IMR-90 (cell line): ENCODE measurements around the gene GTPBP6. TPM values are rescaled to one million over a fixed set of nuclear protein-coding genes. Genes with fewer than 3 reads are reported as not detected.

Source experiments
- ATAC-seq: fragments of 200-7000 bp; cut with Tn5 transposase; 2 replicates; pipeline ENCODE4 v1.9.1; 2020; ENCODE audit warnings: low read depth, mild to moderate bottlenecking, moderate library complexity
- BruUV-seq: library from RNA; stranded (reverse); fragments of 400-500 nt; replicated peaks from 2 replicates; lab custom pipeline; 2021; lab: Mats Ljungman, UMichigan
- CTCF ChIA-PET: fragments of 300-600 bp; formaldehyde crosslinking; extraction: SDS; loops from one replicate; lab custom pipeline; 2021; ENCODE audit warnings: antibody characterized with exemption; lab: Yijun Ruan, JAX
- POLR2A ChIA-PET: fragments of 300-600 bp; sonication (Branson Sonifier 250); formaldehyde crosslinking; loops from one replicate; lab custom pipeline; 2022; ENCODE audit warnings: antibody characterized with exemption; ENCODE audit not compliant: unreplicated experiment; lab: Charles Lee
- DNase-seq: peaks from one replicate; pipeline ENCODE4 v3.0.0; 2013
- H2AFZ ChIP-seq: replicated peaks from 2 replicates; pipeline ENCODE3; 2013; ENCODE audit warnings: low read length, mild to moderate bottlenecking; ENCODE audit not compliant: poor library complexity
- H2AK5ac ChIP-seq: 2 replicates; pipeline ENCODE4 v1.6.1; 2013; ENCODE audit warnings: low read depth, low read length, inconsistent platforms
- H2AK9ac ChIP-seq: replicated peaks from 2 replicates; pipeline ENCODE3; 2013; ENCODE audit warnings: mild to moderate bottlenecking, low read depth, low read length, moderate library complexity; ENCODE audit not compliant: poor library complexity
- H2BK120ac ChIP-seq: 2 replicates; pipeline ENCODE4 v1.6.1; 2013; ENCODE audit warnings: low read depth, low read length, inconsistent platforms
- H2BK15ac ChIP-seq: 3 replicates; pipeline ENCODE4 v1.6.1; 2013; ENCODE audit warnings: low read depth, low read length, inconsistent platforms
- H2BK20ac ChIP-seq: 2 replicates; pipeline ENCODE4 v1.6.1; 2013; ENCODE audit warnings: low read depth, mild to moderate bottlenecking, inconsistent platforms, low read length, moderate library complexity
- H2BK5ac ChIP-seq: 2 replicates; pipeline ENCODE4 v1.6.1; 2013; ENCODE audit warnings: mild to moderate bottlenecking, low read depth, low read length, inconsistent platforms; ENCODE audit not compliant: poor library complexity, severe bottlenecking
- H3K14ac ChIP-seq: replicated peaks from 2 replicates; pipeline ENCODE4 v1.6.1; 2013; ENCODE audit warnings: low read depth, low read length, inconsistent platforms
- H3K18ac ChIP-seq: 2 replicates; pipeline ENCODE4 v1.6.1; 2013; ENCODE audit warnings: low read depth, low read length, control low read depth
- H3K23ac ChIP-seq: 2 replicates; pipeline ENCODE4 v1.6.1; 2013; ENCODE audit warnings: low read depth, low read length, inconsistent platforms
- H3K27ac ChIP-seq: 2 replicates; pipeline ENCODE4 v1.5.1; 2013; ENCODE audit warnings: mild to moderate bottlenecking, control low read depth, low read length; ENCODE audit not compliant: insufficient read depth
- H3K27me3 ChIP-seq: 2 replicates; pipeline ENCODE4 v1.6.1; 2013; ENCODE audit warnings: low read length; ENCODE audit not compliant: control insufficient read depth, insufficient read depth
- H3K36me3 ChIP-seq: 2 replicates; pipeline ENCODE4 v1.6.1; 2013; ENCODE audit warnings: low read length, mixed read lengths; ENCODE audit not compliant: control insufficient read depth, insufficient read depth
- H3K4ac ChIP-seq: 2 replicates; pipeline ENCODE4 v1.6.1; 2013; ENCODE audit warnings: low read depth, low read length, inconsistent platforms
- H3K4me1 ChIP-seq: 2 replicates; pipeline ENCODE4 v1.6.1; 2013; ENCODE audit warnings: low read length, mixed read lengths; ENCODE audit not compliant: control insufficient read depth, insufficient read depth
- H3K4me2 ChIP-seq: 2 replicates; pipeline ENCODE4 v1.6.1; 2013; ENCODE audit warnings: low read depth, mild to moderate bottlenecking, control low read depth, low read length, moderate library complexity
- H3K4me3 ChIP-seq: 2 replicates; pipeline ENCODE4 v1.5.1; 2013; ENCODE audit warnings: low read depth, mild to moderate bottlenecking, control low read depth, low read length, moderate library complexity; ENCODE audit not compliant: insufficient read depth
- H3K56ac ChIP-seq: 2 replicates; pipeline ENCODE4 v1.6.1; 2013; ENCODE audit warnings: low read length, inconsistent platforms; ENCODE audit not compliant: insufficient read depth; ENCODE audit errors: extremely low read depth
- H3K79me1 ChIP-seq, 2 experiments: 2 replicates each; pipeline ENCODE4 v1.6.1; 2013; ENCODE audit warnings: low read length in 2 of 2, inconsistent platforms in 1 of 2, low read depth in 1 of 2
- H3K9ac ChIP-seq: 2 replicates; pipeline ENCODE4 v1.6.1; 2013; ENCODE audit warnings: low read depth, low read length, control low read depth
- H3K9me1 ChIP-seq: 2 replicates; pipeline ENCODE4 v1.6.1; 2013; ENCODE audit warnings: low read length, inconsistent platforms; ENCODE audit not compliant: insufficient read depth
- H3K9me3 ChIP-seq: 2 replicates; pipeline ENCODE4 v1.6.1; 2013; ENCODE audit warnings: low read length; ENCODE audit not compliant: control insufficient read depth, insufficient read depth
- H4K20me1 ChIP-seq: 2 replicates; pipeline ENCODE4 v1.6.1; 2013; ENCODE audit warnings: low read length, inconsistent platforms; ENCODE audit not compliant: insufficient read depth
- H4K5ac ChIP-seq: 2 replicates; pipeline ENCODE4 v1.6.1; 2013; ENCODE audit warnings: mild to moderate bottlenecking, low read depth, low read length, control low read depth
- H4K8ac ChIP-seq, 2 experiments: 2 replicates each; pipeline ENCODE4 v1.6.1; 2013; ENCODE audit warnings: low read depth in 2 of 2, low read length in 2 of 2, control low read depth in 1 of 2, inconsistent platforms in 1 of 2
- H4K91ac ChIP-seq: 2 replicates; pipeline ENCODE4 v1.6.1; 2013; ENCODE audit warnings: low read depth, low read length, inconsistent platforms; ENCODE audit not compliant: insufficient read depth
- BHLHE40 ChIP-seq: fragments of 150-350 bp; IDR thresholded peaks from 2 replicates; pipeline ENCODE4 v1.6.1; 2016; ENCODE audit warnings: mild to moderate bottlenecking, low read depth, low read length
- CEBPB ChIP-seq: IDR thresholded peaks from 2 replicates; pipeline ENCODE4 v1.6.1; 2012; ENCODE audit warnings: low read depth, low read length, improper control_type of control experiment
- ELK1 ChIP-seq: fragments of 150-350 bp; IDR thresholded peaks from 2 replicates; pipeline ENCODE4 v1.6.1; 2016; ENCODE audit warnings: low read depth, mild to moderate bottlenecking, low read length, moderate library complexity, borderline replicate concordance
- FOS ChIP-seq: fragments of 150-350 bp; IDR thresholded peaks from 2 replicates; pipeline ENCODE4 v1.6.1; 2016; ENCODE audit warnings: low read depth, low read length
- MAZ ChIP-seq: IDR thresholded peaks from 2 replicates; pipeline ENCODE4 v1.6.1; 2012; ENCODE audit warnings: low read depth, mild to moderate bottlenecking, low read length, improper control_type of control experiment, moderate library complexity, borderline replicate concordance
- MXI1 ChIP-seq: IDR thresholded peaks from 2 replicates; pipeline ENCODE4 v1.6.1; 2012; ENCODE audit warnings: low read depth, mild to moderate bottlenecking, low read length, moderate library complexity, borderline replicate concordance
- RFX5 ChIP-seq: IDR thresholded peaks from 2 replicates; pipeline ENCODE4 v1.8.0; 2012; ENCODE audit warnings: low read depth, mild to moderate bottlenecking, low read length, moderate library complexity
- WGBS, 2 experiments: methylation state at CpG; one replicate each; pipeline versions ENCODE4 v1.1.5 to v1.1.7; 2013; ENCODE audit warnings: missing lambda C conversion rate in 2 of 2; ENCODE audit not compliant: insufficient read length in 1 of 2; ENCODE audit errors: extremely low coverage in 2 of 2; 5-methylcytosine and 5-hydroxymethylcytosine counted together
- dilution Hi-C: fragments of 300-500 bp; cut with HindIII; formaldehyde crosslinking; loops from one replicate; pipeline ENCODE4 v1.14.3; 2018; ENCODE audit warnings: low sequenced_read_pairs; ENCODE audit not compliant: unreplicated experiment
- in situ Hi-C: fragments of 300-500 bp; cut with MboI; formaldehyde crosslinking; loops from 3 replicates; pipeline ENCODE4 v1.14.3; 2019; ENCODE audit warnings: low sequenced_read_pairs, inconsistent platforms, mixed read lengths
- intact Hi-C: fragments of 100-400 bp; cut with micrococcal nuclease; formaldehyde crosslinking; loops from 2 replicates; pipeline ENCODE4 v1.10.0; 2022
- polyA plus RNA-seq, 3 experiments: library from polyadenylated mRNA; depleted of rRNA; stranded (reverse); fragments of >200 nt; gene quantifications; 2 replicates each; pipeline ENCODE4 v1.2.3, GENCODE V29; 2012; ENCODE audit warnings: low replicate concordance in 1 of 3
- total RNA-seq: library from RNA; depleted of rRNA; stranded (reverse); fragments of >200 nt; gene quantifications from 2 replicates; pipeline ENCODE4 v1.2.3, GENCODE V29; 2012
- TF ChIP-seq, protein P1 (sequence below): conservative IDR thresholded peaks from 2 replicates; pipeline ENCODE4 v1.5.1; 2012; ENCODE audit warnings: mild to moderate bottlenecking, low read depth, low read length, improper control_type of control experiment
- TF ChIP-seq, protein P2 (sequence below): fragments of 150-350 bp; IDR thresholded peaks from 2 replicates; pipeline ENCODE4 v1.6.1; 2017; ENCODE audit warnings: mild to moderate bottlenecking, antibody characterized with exemption, low read length, low read depth

Gene GTPBP6
- total and polyA plus RNA-seq, 2 of the 4 experiments (the other 2 are of a cell fraction) = 24.0 to 31.6 TPM

DNA sequence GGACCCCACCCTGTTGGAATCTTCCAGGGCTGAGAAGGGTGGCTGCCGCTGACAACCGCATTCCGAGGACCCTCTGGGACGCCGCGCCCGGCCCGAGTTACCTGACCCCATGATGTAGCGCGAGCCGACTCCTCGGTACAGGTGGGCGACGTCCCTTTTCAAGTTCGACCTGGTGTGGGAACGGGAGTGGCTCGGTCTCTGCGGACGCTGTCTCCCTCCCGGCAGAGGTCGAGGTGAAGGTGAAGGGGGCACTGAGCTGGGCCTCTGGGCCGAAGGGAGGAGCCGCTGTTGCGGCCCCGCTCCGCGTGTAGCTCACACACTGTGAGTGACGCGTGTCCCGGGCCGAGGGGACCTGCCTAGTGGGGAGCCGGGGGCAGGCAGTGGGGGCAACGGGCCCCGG, 4.5 kb downstream of the GTPBP6 start:
- no peak overlapping the region for H2AFZ ChIP-seq
- no peak overlapping the region for H4K5ac ChIP-seq
- H3K9ac ChIP-seq = no peak overlapping the region
- in situ Hi-C loops = no loop called here
- H3K27me3 ChIP-seq = no peaks in the 10 kb centered on the region
- no peak overlapping the region for H3K4me3 ChIP-seq
- no peak overlapping the region for H3K4ac ChIP-seq
- ATAC-seq (no peak), DNase-seq (no peak)
- POLR2A ChIA-PET = no interaction called here
- H2BK15ac ChIP-seq = no peak overlapping the region
- no peak for TF ChIP-seq CEBPB
- TF ChIP-seq FOS = no peak
- TF ChIP-seq ELK1 = no peak
- TF ChIP-seq BHLHE40 = no peak
- no peak for TF ChIP-seq RFX5
- no peak for TF ChIP-seq MXI1
- TF ChIP-seq, protein P1, sequence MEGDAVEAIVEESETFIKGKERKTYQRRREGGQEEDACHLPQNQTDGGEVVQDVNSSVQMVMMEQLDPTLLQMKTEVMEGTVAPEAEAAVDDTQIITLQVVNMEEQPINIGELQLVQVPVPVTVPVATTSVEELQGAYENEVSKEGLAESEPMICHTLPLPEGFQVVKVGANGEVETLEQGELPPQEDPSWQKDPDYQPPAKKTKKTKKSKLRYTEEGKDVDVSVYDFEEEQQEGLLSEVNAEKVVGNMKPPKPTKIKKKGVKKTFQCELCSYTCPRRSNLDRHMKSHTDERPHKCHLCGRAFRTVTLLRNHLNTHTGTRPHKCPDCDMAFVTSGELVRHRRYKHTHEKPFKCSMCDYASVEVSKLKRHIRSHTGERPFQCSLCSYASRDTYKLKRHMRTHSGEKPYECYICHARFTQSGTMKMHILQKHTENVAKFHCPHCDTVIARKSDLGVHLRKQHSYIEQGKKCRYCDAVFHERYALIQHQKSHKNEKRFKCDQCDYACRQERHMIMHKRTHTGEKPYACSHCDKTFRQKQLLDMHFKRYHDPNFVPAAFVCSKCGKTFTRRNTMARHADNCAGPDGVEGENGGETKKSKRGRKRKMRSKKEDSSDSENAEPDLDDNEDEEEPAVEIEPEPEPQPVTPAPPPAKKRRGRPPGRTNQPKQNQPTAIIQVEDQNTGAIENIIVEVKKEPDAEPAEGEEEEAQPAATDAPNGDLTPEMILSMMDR = no peak
- TF ChIP-seq, protein P2, sequence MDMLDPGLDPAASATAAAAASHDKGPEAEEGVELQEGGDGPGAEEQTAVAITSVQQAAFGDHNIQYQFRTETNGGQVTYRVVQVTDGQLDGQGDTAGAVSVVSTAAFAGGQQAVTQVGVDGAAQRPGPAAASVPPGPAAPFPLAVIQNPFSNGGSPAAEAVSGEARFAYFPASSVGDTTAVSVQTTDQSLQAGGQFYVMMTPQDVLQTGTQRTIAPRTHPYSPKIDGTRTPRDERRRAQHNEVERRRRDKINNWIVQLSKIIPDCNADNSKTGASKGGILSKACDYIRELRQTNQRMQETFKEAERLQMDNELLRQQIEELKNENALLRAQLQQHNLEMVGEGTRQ = no peak
- TF ChIP-seq MAZ = no peak
- no peak overlapping the region for H4K91ac ChIP-seq
- H3K14ac ChIP-seq = no peak overlapping the region
- no peak overlapping the region for H3K18ac ChIP-seq
- dilution Hi-C loops = no loop called here
- H2BK5ac ChIP-seq = no peak overlapping the region
- H3K36me3 ChIP-seq = peaks cover 46% of the 10 kb centered on the region
- no peak overlapping the region for H3K56ac ChIP-seq
- no peak overlapping the region for H4K8ac ChIP-seq
- H2AK9ac ChIP-seq = no peak overlapping the region
- H3K4me2 ChIP-seq = no peak overlapping the region
- intact Hi-C loops = no loop called here
- BruUV-seq = no TSS peak
- WGBS, 2 experiments = 97% methylated on average over 20 of the region's 34 CpGs; no CpG with 5 or more reads in 1 of the 2 experiments
- H3K79me1 ChIP-seq = peaks cover 0 to 7% of the 10 kb centered on the region in 2 experiments; a peak in 1 of 4 replicates
- no peaks in the 10 kb centered on the region for H3K9me3 ChIP-seq
- H3K23ac ChIP-seq = no peak overlapping the region
- no peak overlapping the region for H2BK20ac ChIP-seq
- no peak overlapping the region for H2BK120ac ChIP-seq
- no peaks in the 10 kb centered on the region; the same call in 1 of the 2 replicates for H3K9me1 ChIP-seq
- H4K20me1 ChIP-seq = no peaks in the 10 kb centered on the region
- no peak overlapping the region for H3K27ac ChIP-seq
- H2AK5ac ChIP-seq = no peak overlapping the region
- H3K4me1 ChIP-seq = no peaks in the 10 kb centered on the region
- CTCF ChIA-PET = no interaction called here
